MM.1S (cell line): Measurements from ENCODE around the gene PRTG.
A peak's percentile ranks its signal among the peaks of the same experiment; 100 is the strongest.

Experiments
- DNase-seq: peaks from one replicate; pipeline ENCODE4 v3.0.0-alpha.2; 2015
- H2AFZ ChIP-seq: fragments of 300-600 bp; sonication (generic); 2 replicates; pipeline ENCODE4 v1.6.0; 2016; ENCODE audit warnings: antibody characterized with exemption, low read length
- H3F3A ChIP-seq: fragments of 300-600 bp; sonication (generic); 2 replicates; pipeline ENCODE4 v1.6.1; 2016; ENCODE audit warnings: mild to moderate bottlenecking, antibody characterized with exemption, low read length, moderate library complexity, mixed read lengths; ENCODE audit not compliant: insufficient read depth
- H3K27ac ChIP-seq: fragments of 300-600 bp; sonication (generic); 2 replicates; pipeline ENCODE4 v1.5.1; 2016; ENCODE audit warnings: mild to moderate bottlenecking, low read length
- H3K27me3 ChIP-seq: fragments of 300-600 bp; sonication (generic); replicated peaks from 2 replicates; pipeline ENCODE4 v1.6.0; 2016; ENCODE audit warnings: low read length; ENCODE audit not compliant: insufficient read depth
- H3K36me3 ChIP-seq: fragments of 300-600 bp; sonication (generic); replicated peaks from 2 replicates; pipeline ENCODE4 v1.6.1; 2016; ENCODE audit warnings: mild to moderate bottlenecking, low read length, mixed read lengths; ENCODE audit not compliant: insufficient read depth
- H3K4me1 ChIP-seq: fragments of 300-600 bp; sonication (generic); 2 replicates; pipeline ENCODE4 v1.6.1; 2016; ENCODE audit warnings: low read length, mixed read lengths
- H3K4me2 ChIP-seq: fragments of 300-600 bp; sonication (generic); 2 replicates; pipeline ENCODE4 v1.6.0; 2016; ENCODE audit warnings: low read depth, low read length
- H3K4me3 ChIP-seq: fragments of 300-600 bp; sonication (generic); 2 replicates; pipeline ENCODE4 v1.5.1; 2016; ENCODE audit warnings: low read length, mixed read lengths
- H3K79me2 ChIP-seq: fragments of 300-600 bp; sonication (generic); 2 replicates; pipeline ENCODE4 v1.6.1; 2016; ENCODE audit warnings: mixed run types, low read length, mixed read lengths
- H3K9ac ChIP-seq: fragments of 300-600 bp; sonication (generic); 2 replicates; pipeline ENCODE4 v1.6.1; 2016; ENCODE audit warnings: low read length, mixed read lengths
- H3K9me2 ChIP-seq: fragments of 300-600 bp; sonication (generic); replicated peaks from 2 replicates; pipeline ENCODE4 v1.6.1; 2016; ENCODE audit warnings: mild to moderate bottlenecking, low read length, mixed read lengths; ENCODE audit not compliant: insufficient read depth
- H3K9me3 ChIP-seq: fragments of 300-600 bp; sonication (generic); replicated peaks from 2 replicates; pipeline ENCODE4 v1.6.1; 2016; ENCODE audit warnings: mild to moderate bottlenecking, low read length, mixed read lengths; ENCODE audit not compliant: insufficient read depth
- H4K20me1 ChIP-seq: fragments of 300-600 bp; sonication (generic); 2 replicates; pipeline ENCODE4 v1.6.1; 2016; ENCODE audit warnings: mild to moderate bottlenecking, low read length, moderate library complexity, mixed read lengths; ENCODE audit not compliant: insufficient read depth
- EZH2 ChIP-seq: fragments of 300-600 bp; sonication (generic); optimal IDR thresholded peaks from 2 replicates; pipeline ENCODE3; 2017; ENCODE audit warnings: low read depth, mild to moderate bottlenecking, antibody characterized with exemption, low read length, mixed read lengths
- EZH2phosphoT487 ChIP-seq: fragments of 300-600 bp; sonication (generic); IDR thresholded peaks from 2 replicates; pipeline ENCODE4 v1.6.1; 2018; ENCODE audit warnings: antibody characterized with exemption, low read length
- TF ChIP-seq, protein P1 (sequence below): fragments of 300-600 bp; sonication (generic); IDR thresholded peaks from 2 replicates; pipeline ENCODE4 v1.5.1; 2016; ENCODE audit warnings: antibody characterized with exemption, low read length, mixed read lengths

PRTG gene

DNA sequence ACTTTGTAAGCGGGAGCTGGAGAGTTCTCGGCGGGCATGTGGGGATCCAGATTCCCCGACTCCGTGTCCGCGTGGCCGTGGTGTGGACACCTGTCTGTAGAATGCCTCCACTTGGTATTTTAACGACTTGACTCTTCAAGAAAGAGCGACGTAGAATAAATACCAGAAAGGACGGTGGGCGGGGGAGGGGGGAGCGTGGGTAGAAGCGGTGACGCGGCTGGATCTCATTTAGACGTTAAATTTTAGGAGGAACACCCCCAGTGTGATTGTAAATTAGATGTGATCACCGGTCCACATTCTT lies 154.2 kb downstream of the PRTG start:
- Histone ChIP-seq H2AFZ (peak overlapping the region; percentile 91), H3K79me2 (no peaks in the 10 kb centered on the region), H3K9me3 (no peaks in the 10 kb centered on the region), H3F3A (no peaks in the 10 kb centered on the region), H3K4me2 (peak overlapping the region; percentile 81; the same call in 1 of the 2 replicates), H3K4me3 (peak overlapping the region; percentile 56; the same call in 1 of the 2 replicates), H3K9me2 (no peaks in the 10 kb centered on the region), H3K27me3 (no peaks in the 10 kb centered on the region), H3K9ac (no peak overlapping the region), H3K27ac (no peak overlapping the region), H3K36me3 (no peaks in the 10 kb centered on the region), H4K20me1 (no peaks in the 10 kb centered on the region), H3K4me1 (no peaks in the 10 kb centered on the region)
- DNase-seq = no peak
- TF ChIP-seq, protein P1, sequence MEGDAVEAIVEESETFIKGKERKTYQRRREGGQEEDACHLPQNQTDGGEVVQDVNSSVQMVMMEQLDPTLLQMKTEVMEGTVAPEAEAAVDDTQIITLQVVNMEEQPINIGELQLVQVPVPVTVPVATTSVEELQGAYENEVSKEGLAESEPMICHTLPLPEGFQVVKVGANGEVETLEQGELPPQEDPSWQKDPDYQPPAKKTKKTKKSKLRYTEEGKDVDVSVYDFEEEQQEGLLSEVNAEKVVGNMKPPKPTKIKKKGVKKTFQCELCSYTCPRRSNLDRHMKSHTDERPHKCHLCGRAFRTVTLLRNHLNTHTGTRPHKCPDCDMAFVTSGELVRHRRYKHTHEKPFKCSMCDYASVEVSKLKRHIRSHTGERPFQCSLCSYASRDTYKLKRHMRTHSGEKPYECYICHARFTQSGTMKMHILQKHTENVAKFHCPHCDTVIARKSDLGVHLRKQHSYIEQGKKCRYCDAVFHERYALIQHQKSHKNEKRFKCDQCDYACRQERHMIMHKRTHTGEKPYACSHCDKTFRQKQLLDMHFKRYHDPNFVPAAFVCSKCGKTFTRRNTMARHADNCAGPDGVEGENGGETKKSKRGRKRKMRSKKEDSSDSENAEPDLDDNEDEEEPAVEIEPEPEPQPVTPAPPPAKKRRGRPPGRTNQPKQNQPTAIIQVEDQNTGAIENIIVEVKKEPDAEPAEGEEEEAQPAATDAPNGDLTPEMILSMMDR = no peak
- no peak for TF ChIP-seq EZH2phosphoT487

DNA sequence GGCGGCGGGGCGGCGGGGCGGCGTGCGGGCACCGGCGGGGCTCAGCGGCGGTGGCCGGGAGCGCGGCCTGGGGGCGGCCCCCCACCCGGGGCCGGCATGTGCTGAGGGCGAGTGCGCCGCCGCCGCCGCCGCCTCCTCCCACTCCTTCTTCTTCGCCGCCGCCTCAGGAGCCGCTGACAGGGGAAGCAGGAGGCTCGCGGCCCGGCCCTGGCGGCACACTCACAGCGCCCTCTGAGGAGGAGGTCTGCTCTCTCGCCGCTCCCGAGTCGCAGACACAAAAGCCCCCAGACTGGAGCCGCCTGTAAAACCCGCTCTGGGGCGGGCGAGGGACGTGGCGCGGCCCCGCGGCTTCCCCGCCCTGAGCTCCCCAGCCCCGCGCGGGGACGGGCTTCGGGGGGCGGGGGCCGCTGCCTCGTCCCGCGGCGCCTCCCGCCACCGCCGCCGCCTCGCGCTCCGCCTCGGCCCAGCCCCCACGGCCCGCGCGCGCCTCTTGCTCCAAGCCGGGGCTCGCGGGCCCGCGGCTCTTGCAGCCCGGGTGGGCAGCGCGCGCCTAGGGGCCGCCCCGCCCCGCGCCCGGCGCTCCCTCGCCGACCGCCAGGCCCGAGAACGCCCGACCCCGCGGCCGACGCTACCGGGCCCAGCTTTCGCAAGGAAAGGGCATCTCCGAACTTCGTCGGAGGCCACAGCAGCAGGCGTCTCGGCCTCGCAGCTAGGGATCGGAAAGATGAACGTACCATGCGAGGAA lies 154.7 kb downstream of the PRTG start, which contains the start of gene PYGO1:
PYGO1 (minus strand) TSS at position 276 of the 745 bp plus-strand sequence. CDS start 462 bp downstream, outside the sequence.
- Histone ChIP-seq H3K9me3 (no peaks in the 10 kb centered on the region), H3K36me3 (no peaks in the 10 kb centered on the region), H3K27ac (no peak within 1 kb of the TSS), H3K9me2 (no peaks in the 10 kb centered on the region), H4K20me1 (no peaks in the 10 kb centered on the region), H3K4me2 (peak within 1 kb of the TSS; percentile 92), H3K4me1 (no peaks in the 10 kb centered on the region), H3K9ac (peak within 1 kb of the TSS; percentile 54; the same call in 1 of the 2 replicates), H3F3A (no peaks in the 10 kb centered on the region), H2AFZ (peak within 1 kb of the TSS; percentile 91), H3K4me3 (peak within 1 kb of the TSS; percentile 77), H3K27me3 (no peaks in the 10 kb centered on the region), H3K79me2 (no peaks in the 10 kb centered on the region)
- no peak for TF ChIP-seq EZH2
- no peak for TF ChIP-seq EZH2phosphoT487
- TF ChIP-seq, protein P1 = no peak
- peak; percentile 55 for DNase-seq

DNA sequence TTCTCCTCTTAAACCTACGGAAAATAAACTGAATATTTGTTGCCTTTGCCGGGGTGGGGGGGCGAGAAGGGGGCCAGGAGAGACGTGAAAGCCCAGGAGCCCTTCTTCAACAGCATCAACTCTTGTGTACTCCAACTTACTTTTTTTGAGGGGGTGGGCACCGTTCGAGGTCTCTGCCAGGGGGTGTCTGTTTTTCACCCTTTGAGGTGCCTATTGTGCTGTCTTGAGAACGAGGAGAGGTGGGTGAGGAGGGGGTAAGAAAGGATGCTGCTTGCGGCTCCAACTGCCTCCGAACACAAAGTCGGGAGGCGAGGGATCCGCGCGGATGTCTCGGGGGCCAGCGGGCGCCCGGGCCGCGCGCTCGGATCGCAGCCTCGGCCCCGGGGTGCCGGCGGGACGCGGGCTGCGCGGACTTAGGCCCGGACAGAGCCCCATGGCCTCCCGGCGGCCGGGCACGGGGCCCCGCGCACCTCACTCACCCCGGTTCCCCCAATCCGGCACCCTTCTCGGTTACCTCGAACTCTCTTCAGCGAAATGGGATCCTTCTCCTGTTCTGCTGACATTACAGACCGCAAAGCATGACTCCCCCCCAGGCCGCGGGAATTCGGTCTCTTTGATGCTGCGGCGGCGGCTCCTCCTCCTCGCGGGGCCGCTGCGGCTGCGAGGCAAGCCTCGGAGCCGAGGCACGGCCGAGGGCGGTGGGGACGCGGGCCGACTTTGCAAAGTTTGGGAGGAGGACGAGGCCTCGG lies 155.5 kb downstream of the PRTG start:
- peak overlapping the region; percentile 54; the same call in 1 of the 2 replicates for H3K9ac ChIP-seq
- peak; percentile 35 for DNase-seq

More for the DNA sequence above, 155.5 kb downstream of the PRTG start:
- Histone ChIP-seq H3K4me3 (peak overlapping the region; percentile 77), H3K36me3 (no peaks in the 10 kb centered on the region), H3K27ac (no peak overlapping the region), H2AFZ (peak overlapping the region; percentile 89), H3K9me3 (no peaks in the 10 kb centered on the region), H3F3A (no peaks in the 10 kb centered on the region), H3K4me2 (peak overlapping the region; percentile 92), H3K79me2 (no peaks in the 10 kb centered on the region), H3K4me1 (no peaks in the 10 kb centered on the region), H3K9me2 (no peaks in the 10 kb centered on the region), H3K27me3 (no peaks in the 10 kb centered on the region), H4K20me1 (no peaks in the 10 kb centered on the region)
- TF ChIP-seq EZH2 = no peak
- TF ChIP-seq EZH2phosphoT487 = no peak
- TF ChIP-seq, protein P1 = no peak
